PC-3 (cell line): ENCODE results near the gene TACR2. TPM values are rescaled to one million over a fixed set of nuclear protein-coding genes. Genes with fewer than 3 reads are reported as not detected.
A peak's percentile ranks its signal among the peaks of the same experiment; 100 is the strongest.

ENCODE experiments used
- ATAC-seq: fragments of 200-7000 bp; cut with Tn5 transposase; 2 replicates; pipeline ENCODE4 v1.9.1; 2020; ENCODE audit warnings: mild to moderate bottlenecking, moderate library complexity
- BruUV-seq: library from RNA; stranded (reverse); fragments of 400-500 nt; replicated peaks from 2 replicates; lab custom pipeline; 2021; lab: Mats Ljungman, UMichigan
- CTCF ChIA-PET: fragments of 300-600 bp; sonication (Branson Sonifier 250); formaldehyde crosslinking; loops from one replicate; lab custom pipeline; 2022; ENCODE audit warnings: antibody characterized with exemption; lab: Charles Lee
- POLR2A ChIA-PET: fragments of 300-600 bp; sonication (Branson Sonifier 250); formaldehyde crosslinking; loops from one replicate; lab custom pipeline; 2022; ENCODE audit warnings: antibody characterized with exemption; ENCODE audit not compliant: unreplicated experiment; lab: Charles Lee
- DNase-seq: peaks from one replicate; pipeline ENCODE4 v3.0.0-alpha.2; 2015
- H2AFZ ChIP-seq: fragments of 300-600 bp; sonication (generic); 2 replicates; pipeline ENCODE4 v1.6.0; 2016; ENCODE audit warnings: antibody characterized with exemption, low read length
- H3F3A ChIP-seq: fragments of 300-600 bp; sonication (generic); one replicate; pipeline ENCODE4 v1.6.0; 2017; ENCODE audit warnings: antibody characterized with exemption, low read length, control low read depth, mild to moderate bottlenecking; ENCODE audit not compliant: unreplicated experiment
- H3K27ac ChIP-seq: fragments of 300-600 bp; sonication (generic); 2 replicates; pipeline ENCODE4 v1.5.1; 2016; ENCODE audit warnings: mild to moderate bottlenecking, low read length
- H3K27me3 ChIP-seq: fragments of 300-600 bp; sonication (generic); 2 replicates; pipeline ENCODE4 v1.6.1; 2016; ENCODE audit warnings: low read length, mixed read lengths
- H3K36me3 ChIP-seq: fragments of 300-600 bp; sonication (generic); 2 replicates; pipeline ENCODE4 v1.6.1; 2016; ENCODE audit warnings: low read depth, mixed run types, low read length, mixed read lengths
- H3K4me1 ChIP-seq: fragments of 300-600 bp; sonication (generic); 2 replicates; pipeline ENCODE4 v1.5.1; 2016; ENCODE audit warnings: low read length; ENCODE audit not compliant: insufficient read depth
- H3K4me2 ChIP-seq: fragments of 300-600 bp; sonication (generic); 2 replicates; pipeline ENCODE4 v1.6.0; 2016; ENCODE audit warnings: low read length
- H3K4me3 ChIP-seq: fragments of 300-600 bp; sonication (generic); 2 replicates; pipeline ENCODE4 v1.5.1; 2016; ENCODE audit warnings: mild to moderate bottlenecking, low read length, mixed read lengths
- H3K79me2 ChIP-seq: fragments of 300-600 bp; sonication (generic); 2 replicates; pipeline ENCODE4 v1.6.1; 2017; ENCODE audit warnings: low read length, mixed read lengths
- H3K9ac ChIP-seq: fragments of 300-600 bp; sonication (generic); 2 replicates; pipeline ENCODE4 v1.6.0; 2016; ENCODE audit warnings: mild to moderate bottlenecking, low read length
- H3K9me2 ChIP-seq: fragments of 300-600 bp; sonication (generic); replicated peaks from 2 replicates; pipeline ENCODE4 v1.6.1; 2016; ENCODE audit warnings: mixed run types, low read length, mixed read lengths
- H3K9me3 ChIP-seq: fragments of 300-600 bp; sonication (generic); 2 replicates; pipeline ENCODE4 v1.6.1; 2016; ENCODE audit warnings: low read length, mixed read lengths
- H4K20me1 ChIP-seq: fragments of 300-600 bp; sonication (generic); 2 replicates; pipeline ENCODE4 v1.6.1; 2016; ENCODE audit warnings: low read length, mixed read lengths
- CTCF ChIP-seq: fragments of 300-600 bp; sonication (generic); conservative IDR thresholded peaks from 2 replicates; pipeline ENCODE4 v1.5.1; 2017; ENCODE audit warnings: antibody characterized with exemption, low read depth, mild to moderate bottlenecking, low read length
- EZH2 ChIP-seq: fragments of 300-600 bp; sonication (generic); IDR thresholded peaks from one replicate; pipeline ENCODE4 v1.6.1; 2017; ENCODE audit warnings: antibody characterized with exemption, mild to moderate bottlenecking, low read length; ENCODE audit not compliant: unreplicated experiment
- EZH2phosphoT487 ChIP-seq: fragments of 300-600 bp; sonication (generic); IDR thresholded peaks from 2 replicates; pipeline ENCODE4 v1.6.1; 2018; ENCODE audit warnings: mild to moderate bottlenecking, antibody characterized with exemption, low read length, borderline replicate concordance
- intact Hi-C: fragments of 100-400 bp; cut with micrococcal nuclease; formaldehyde crosslinking; loops from 2 replicates; pipeline ENCODE4 v1.9.0; 2023
- total RNA-seq: library from RNA; depleted of rRNA; stranded (reverse); fragments of >200 nt; gene quantifications from 2 replicates; pipeline ENCODE4 v1.2.3, GENCODE V29; 2014

TACR2 gene
- total RNA-seq, 1 experiment from 2014 or later, result 0.40 TPM

- no peaks in the 10 kb centered on the region for H3F3A ChIP-seq
- H3K27ac ChIP-seq, result no peak overlapping the region
- H2AFZ ChIP-seq, result no peak overlapping the region
- TF ChIP-seq EZH2 (no peak), EZH2phosphoT487 (no peak), CTCF (no peak)
- no peak overlapping the region for H3K4me2 ChIP-seq
- H3K27me3 ChIP-seq, result no peaks in the 10 kb centered on the region
- ATAC-seq (no peak), DNase-seq (peak; percentile 31)
- peaks cover 17% of the 10 kb centered on the region for H3K4me1 ChIP-seq
- ChIA-PET POLR2A (no interaction called here), CTCF (no interaction called here)
- no peaks in the 10 kb centered on the region for H3K9me2 ChIP-seq
- no peak overlapping the region for H3K9ac ChIP-seq
- no TSS peak for BruUV-seq
- H3K79me2 ChIP-seq, result no peaks in the 10 kb centered on the region
- intact Hi-C loops, result loop anchor here (10.0 kb wide), 1 partner anchor 389 kb away; no protein-coding TSS in a partner anchor
- H3K4me3 ChIP-seq, result no peak overlapping the region
- H3K36me3 ChIP-seq, result peaks cover 44% of the 10 kb centered on the region
- H3K9me3 ChIP-seq, result no peaks in the 10 kb centered on the region
- no peaks in the 10 kb centered on the region for H4K20me1 ChIP-seq
Measured at GRCh38 chr10:69394020-69394419, 22.7 kb downstream of the TACR2 start.

GRCh38 chr10:69392481-69393000 is 24.2 kb downstream of the TACR2 start:
- no peak overlapping the region for H3K9ac ChIP-seq
- POLR2A ChIA-PET, result interaction anchor here (0.5 kb wide), 1 partner anchor 1371 kb away, joined by 5 read pairs; no protein-coding TSS in a partner anchor
- H2AFZ ChIP-seq, result no peak overlapping the region
- no peaks in the 10 kb centered on the region for H4K20me1 ChIP-seq
- ATAC-seq, result peak; percentile 89
- H3K36me3 ChIP-seq, result peaks cover 48% of the 10 kb centered on the region
- TF ChIP-seq EZH2phosphoT487 (no peak), CTCF (peak; percentile 100)
- no peaks in the 10 kb centered on the region for H3K27me3 ChIP-seq
- intact Hi-C loops, result loop anchor here (1.0 to 10.0 kb wide), 4 partner anchors 74 to 388 kb away; no protein-coding TSS in a partner anchor
- H3K9me3 ChIP-seq, result no peaks in the 10 kb centered on the region
- no TSS peak for BruUV-seq
- H3K4me2 ChIP-seq, result no peak overlapping the region
- CTCF ChIA-PET, result interaction anchor here (0.5 to 1.2 kb wide), 8 partner anchors 10 to 444 kb away, joined by 3 to 8 read pairs (median 5); no protein-coding TSS in a partner anchor
- no peaks in the 10 kb centered on the region for H3K79me2 ChIP-seq
- no peaks in the 10 kb centered on the region for H3F3A ChIP-seq
- H3K27ac ChIP-seq, result no peak overlapping the region
- no peaks in the 10 kb centered on the region for H3K9me2 ChIP-seq
- peaks cover 17% of the 10 kb centered on the region for H3K4me1 ChIP-seq
- DNase-seq, result peak; percentile 99
- H3K4me3 ChIP-seq, result no peak overlapping the region

GRCh38 chr10:69391158-69391557 is 25.6 kb downstream of the TACR2 start:
- CTCF ChIA-PET, result interaction anchor here (0.6 kb wide), 1 partner anchor 216 kb away, joined by 7 read pairs; no protein-coding TSS in a partner anchor
- Histone ChIP-seq H3F3A (no peaks in the 10 kb centered on the region), H3K4me1 (peaks cover 17% of the 10 kb centered on the region), H3K9me2 (no peaks in the 10 kb centered on the region), H3K36me3 (peaks cover 41% of the 10 kb centered on the region), H3K9ac (no peak overlapping the region), H4K20me1 (no peaks in the 10 kb centered on the region), H3K27me3 (no peaks in the 10 kb centered on the region), H3K27ac (no peak overlapping the region), H3K4me2 (no peak overlapping the region), H2AFZ (no peak overlapping the region), H3K9me3 (no peaks in the 10 kb centered on the region), H3K4me3 (no peak overlapping the region), H3K79me2 (no peaks in the 10 kb centered on the region)
- no peak for DNase-seq
- intact Hi-C loops, result loop anchor here (10.0 kb wide), 1 partner anchor 386 kb away; no protein-coding TSS in a partner anchor
- BruUV-seq, result TSS peak; percentile 6
- no peak for ATAC-seq
- TF ChIP-seq CTCF, result no peak
- TF ChIP-seq EZH2, result no peak
- TF ChIP-seq EZH2phosphoT487, result no peak
- POLR2A ChIA-PET, result no interaction called here
